HL-60 (cell line): Measurements from ENCODE around the gene MPPED1.

Source experiments
- CTCF ChIP-seq: IDR thresholded peaks from one replicate; pipeline ENCODE4 v1.5.1; 2011; ENCODE audit warnings: low read length, control low read depth, inconsistent platforms; ENCODE audit not compliant: insufficient read depth
- POLR2AphosphoS5 ChIP-seq: IDR thresholded peaks from 2 replicates; pipeline ENCODE4 v1.6.1; 2012; ENCODE audit warnings: low read depth
- SPI1 ChIP-seq: IDR thresholded peaks from 2 replicates; pipeline ENCODE4 v1.6.1; 2012; ENCODE audit warnings: low read depth, mild to moderate bottlenecking, borderline replicate concordance
- TF ChIP-seq, protein P1 (sequence below): IDR thresholded peaks from 2 replicates; pipeline ENCODE4 v1.6.1; 2012; ENCODE audit warnings: low read depth; ENCODE audit not compliant: insufficient replicate concordance

GRCh38 chr22:43542681-43543521, 131.1 kb downstream of the MPPED1 start:
- TF ChIP-seq CTCF = no peak
- TF ChIP-seq, protein P1, sequence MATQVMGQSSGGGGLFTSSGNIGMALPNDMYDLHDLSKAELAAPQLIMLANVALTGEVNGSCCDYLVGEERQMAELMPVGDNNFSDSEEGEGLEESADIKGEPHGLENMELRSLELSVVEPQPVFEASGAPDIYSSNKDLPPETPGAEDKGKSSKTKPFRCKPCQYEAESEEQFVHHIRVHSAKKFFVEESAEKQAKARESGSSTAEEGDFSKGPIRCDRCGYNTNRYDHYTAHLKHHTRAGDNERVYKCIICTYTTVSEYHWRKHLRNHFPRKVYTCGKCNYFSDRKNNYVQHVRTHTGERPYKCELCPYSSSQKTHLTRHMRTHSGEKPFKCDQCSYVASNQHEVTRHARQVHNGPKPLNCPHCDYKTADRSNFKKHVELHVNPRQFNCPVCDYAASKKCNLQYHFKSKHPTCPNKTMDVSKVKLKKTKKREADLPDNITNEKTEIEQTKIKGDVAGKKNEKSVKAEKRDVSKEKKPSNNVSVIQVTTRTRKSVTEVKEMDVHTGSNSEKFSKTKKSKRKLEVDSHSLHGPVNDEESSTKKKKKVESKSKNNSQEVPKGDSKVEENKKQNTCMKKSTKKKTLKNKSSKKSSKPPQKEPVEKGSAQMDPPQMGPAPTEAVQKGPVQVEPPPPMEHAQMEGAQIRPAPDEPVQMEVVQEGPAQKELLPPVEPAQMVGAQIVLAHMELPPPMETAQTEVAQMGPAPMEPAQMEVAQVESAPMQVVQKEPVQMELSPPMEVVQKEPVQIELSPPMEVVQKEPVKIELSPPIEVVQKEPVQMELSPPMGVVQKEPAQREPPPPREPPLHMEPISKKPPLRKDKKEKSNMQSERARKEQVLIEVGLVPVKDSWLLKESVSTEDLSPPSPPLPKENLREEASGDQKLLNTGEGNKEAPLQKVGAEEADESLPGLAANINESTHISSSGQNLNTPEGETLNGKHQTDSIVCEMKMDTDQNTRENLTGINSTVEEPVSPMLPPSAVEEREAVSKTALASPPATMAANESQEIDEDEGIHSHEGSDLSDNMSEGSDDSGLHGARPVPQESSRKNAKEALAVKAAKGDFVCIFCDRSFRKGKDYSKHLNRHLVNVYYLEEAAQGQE = no peak
- no peak for TF ChIP-seq SPI1
- TF ChIP-seq POLR2AphosphoS5 = no peak
